NK-92 treated with Interleukin-12 subunit alpha and Interleukin-12 subunit beta, amount 100 ng/mL, for 24 hours (cell line): ENCODE results near the gene NALCN.

ENCODE experiments used
- DNase-seq: peaks from one replicate; lab custom pipeline; 2025; lab: John Stamatoyannopoulos, UW

NALCN gene

DNA sequence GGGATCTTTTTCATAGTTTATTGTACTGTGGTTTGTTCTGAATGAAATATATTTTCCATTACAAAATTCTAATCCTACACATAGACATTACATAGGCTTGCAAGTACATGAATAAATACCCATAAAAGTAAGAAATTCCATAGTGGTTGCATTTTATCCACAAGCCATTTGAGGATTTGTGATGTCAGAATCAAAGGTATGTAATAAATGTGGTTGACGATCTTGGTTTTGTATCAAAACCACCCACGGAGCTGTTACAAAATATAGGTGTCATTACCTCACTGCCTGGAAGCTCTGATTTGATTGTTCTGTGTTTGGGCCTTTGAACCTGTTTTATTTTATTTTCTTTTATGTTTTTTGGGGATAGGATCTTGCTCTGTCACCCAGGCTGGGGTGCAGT lies 125.1 kb downstream of the NALCN start:
- DNase-seq: no peak

GRCh38 chr13:101289764-101290163 lies 126.5 kb downstream of the NALCN start:
- no peak for DNase-seq

DNA sequence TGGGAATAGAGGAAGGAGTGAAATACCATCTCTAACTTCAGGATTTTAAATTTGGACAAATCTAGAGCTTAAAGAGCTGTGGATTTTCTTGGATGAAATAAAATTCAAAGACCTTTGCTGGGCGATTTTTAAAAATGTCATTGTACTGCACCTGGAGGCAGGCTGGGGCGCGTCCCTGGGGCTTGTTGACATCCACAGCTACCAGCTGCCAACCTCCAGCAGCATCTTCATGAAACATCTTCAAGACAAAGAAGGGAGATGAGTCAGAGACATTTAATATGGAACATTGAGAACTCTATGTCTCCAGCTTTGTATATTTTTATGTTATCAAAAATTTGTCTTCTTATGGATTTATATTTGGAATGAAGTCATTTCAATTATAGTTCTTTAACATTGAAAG lies 132.5 kb downstream of the NALCN start:
- DNase-seq: no peak

DNA sequence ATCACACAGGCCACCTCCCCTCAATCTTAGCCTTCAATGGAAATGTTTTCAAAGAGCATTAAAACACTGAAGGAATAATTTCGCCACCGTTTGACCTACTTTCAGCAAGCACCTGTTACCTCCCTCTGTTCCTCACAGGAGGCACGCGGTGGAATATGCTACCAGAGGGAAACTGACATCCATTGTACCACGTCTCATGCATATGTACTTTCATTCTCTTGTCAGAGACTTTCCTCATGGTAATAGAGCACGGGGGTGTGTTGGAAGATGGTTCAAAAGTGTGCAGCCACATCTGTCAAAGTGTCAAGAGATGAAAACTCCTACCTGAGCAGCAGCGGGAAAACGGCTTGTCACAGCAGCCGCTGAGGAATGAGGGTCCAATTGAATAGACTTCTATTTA lies 143.4 kb downstream of the NALCN start:
- DNase-seq: no peak

DNA sequence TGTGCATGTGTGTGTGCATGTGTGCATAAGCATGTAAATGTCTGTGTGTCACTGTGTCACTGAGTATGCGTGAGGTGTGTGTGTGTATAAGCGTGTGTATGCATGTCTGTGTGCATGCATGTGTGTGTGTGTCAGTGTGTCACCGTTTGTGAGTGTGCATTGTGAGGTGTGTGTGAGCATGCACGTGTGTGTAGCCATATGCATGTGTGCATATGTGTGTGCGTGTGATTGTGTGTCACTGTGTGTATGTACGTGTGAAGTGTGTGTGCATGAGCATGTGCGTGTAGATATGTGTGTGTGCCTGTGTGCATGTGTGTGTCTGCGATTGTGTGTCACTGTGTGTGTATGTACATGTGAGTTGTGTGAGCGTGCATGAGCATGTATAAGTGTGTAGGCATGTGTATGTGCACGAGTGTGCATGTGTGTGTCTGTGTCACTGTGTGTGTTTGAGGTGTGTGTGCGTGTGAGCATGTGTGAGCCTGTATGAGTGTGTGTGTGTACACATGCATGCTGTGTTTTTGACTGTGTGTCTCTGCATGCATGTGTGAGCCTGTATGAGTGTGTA lies 144.5 kb downstream of the NALCN start:
- DNase-seq: no peak

DNA sequence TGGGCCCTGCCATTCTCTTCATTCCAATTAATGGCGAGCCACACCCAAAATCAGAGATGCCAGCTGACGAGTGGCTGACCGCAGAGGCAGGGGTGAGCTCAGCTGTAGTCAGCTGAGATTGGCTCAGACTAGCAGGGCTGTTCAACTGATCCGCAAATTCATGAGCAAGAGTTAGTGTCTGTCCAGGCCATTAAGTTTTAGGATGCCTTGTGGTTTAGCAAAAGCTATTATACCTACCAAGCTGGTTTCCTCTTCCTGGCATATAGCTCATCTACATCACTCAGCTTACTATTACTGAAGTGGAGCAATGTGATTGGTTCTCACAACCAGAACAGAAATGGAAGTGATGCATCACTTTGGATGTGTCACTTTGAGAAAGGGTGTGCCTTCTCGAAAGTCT lies 148.7 kb downstream of the NALCN start:
- DNase-seq: no peak

DNA sequence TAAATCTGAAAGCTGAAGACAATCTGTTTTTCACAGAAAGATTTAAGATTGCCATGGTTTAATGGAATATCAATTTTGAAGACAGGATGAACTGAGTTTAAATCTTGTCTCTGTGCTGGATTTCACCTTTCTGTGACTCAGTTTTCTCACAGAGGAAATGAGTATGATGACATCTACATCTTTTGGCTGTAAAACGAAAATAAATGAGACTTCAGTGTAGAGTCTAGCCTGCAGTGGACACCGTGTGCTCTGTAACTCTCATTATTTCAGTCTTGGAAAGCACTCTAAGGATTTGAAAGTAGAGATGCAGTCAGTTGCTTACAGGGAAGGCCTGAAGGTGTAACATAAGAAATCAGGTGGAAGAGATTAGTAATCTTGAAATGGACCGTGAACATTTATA lies 150.4 kb downstream of the NALCN start:
- DNase-seq: no peak

- DNase-seq: no peak
These were observed 151.4 kb downstream of the NALCN start for GRCh38 chr13:101264931-101265330.

DNA sequence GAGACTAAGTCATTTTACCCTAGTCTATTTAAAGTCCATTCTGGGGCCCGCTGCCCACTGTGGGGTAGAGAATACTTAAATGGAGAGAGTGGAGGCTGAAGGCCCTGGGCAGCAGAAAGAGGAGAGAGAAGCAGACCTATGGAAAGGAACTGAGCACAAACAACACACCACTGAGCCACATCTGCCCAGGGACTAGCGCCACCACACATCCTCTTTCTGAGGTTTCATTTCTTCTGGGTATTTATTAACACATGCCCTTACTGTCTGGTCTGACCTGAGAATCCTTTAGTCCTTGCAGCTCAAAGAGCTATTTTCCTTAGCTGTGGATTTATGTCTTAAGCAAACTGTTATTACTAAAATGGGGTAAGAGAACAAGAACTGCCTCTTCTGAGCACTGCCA lies 154.0 kb downstream of the NALCN start:
- no peak for DNase-seq

DNA sequence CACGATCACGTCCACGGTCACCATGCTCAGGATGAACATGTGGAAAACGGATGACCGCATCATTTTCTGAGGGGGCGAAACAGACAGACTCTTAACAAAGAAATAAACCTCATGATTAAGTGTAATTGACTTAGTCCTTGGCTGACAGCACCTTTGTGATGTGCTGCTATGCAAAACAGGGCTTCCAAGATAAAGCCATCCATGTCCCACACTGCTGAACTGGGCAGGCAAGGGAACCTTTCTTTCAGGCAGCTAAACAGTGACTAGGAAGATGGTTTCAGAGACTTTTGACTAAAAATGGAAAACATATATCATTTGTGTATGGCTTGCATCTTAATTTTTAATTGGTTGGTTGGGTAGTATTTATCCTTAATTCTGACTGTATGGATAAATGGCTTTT lies 157.8 kb downstream of the NALCN start:
- no peak for DNase-seq

GRCh38 chr13:101258071-101258470 lies 158.2 kb downstream of the NALCN start:
- DNase-seq: peak; percentile 91

DNA sequence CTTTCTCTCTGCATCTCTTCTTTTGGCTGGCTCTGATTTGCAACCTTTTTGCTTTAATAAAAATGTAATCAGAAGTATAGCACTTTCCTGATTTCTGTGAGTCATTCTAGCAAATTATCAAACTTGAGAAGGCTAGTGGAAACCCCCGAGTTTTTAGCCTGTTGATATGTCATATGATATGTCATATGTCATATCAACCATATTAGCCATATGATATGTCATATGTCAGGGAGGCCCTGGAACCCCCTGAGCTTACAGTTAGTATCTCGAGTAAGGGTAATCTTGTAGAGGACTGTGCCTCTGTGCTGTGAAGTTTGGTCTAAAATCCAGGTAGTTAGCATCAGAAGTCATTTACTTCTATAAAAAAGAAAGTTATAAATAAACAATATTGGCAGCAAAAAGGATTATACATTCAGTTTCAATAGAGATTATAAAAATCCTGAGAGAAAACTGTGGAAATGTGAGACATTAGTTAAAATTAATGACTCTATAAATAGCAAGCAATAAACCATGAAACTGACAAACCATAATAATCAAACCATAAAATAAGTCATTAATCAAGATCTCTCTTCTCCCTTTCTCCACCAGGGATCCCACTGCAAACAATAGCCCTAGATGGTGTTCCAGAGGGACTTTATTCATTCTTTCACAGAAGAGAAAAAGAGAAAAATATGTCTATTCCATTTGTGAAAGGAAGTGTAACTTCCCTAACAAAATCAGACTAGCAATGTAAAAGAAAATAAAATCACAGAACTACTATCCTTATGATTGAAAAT lies 167.4 kb downstream of the NALCN start:
- no peak for DNase-seq

- DNase-seq: no peak
These were observed 173.6 kb downstream of the NALCN start for GRCh38 chr13:101242720-101243119.

DNA sequence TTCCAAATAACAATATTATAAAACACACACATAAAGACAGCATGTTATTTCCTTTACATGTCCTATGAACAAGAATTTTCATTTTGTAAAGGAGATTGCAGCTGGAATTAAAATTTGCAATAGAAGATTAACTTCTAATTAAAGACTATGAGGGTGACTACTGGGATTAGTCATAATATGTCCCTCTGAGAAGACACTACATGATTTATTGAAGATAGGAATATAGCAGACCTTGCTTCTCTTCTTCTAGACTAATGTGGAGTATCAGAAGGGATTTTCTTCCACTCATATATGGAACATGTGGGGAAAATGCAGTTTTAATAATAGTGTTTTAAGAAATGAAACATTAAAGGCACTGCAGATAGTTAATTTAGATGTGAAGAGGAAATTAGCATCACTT lies 177.8 kb downstream of the NALCN start:
- DNase-seq: no peak

DNA sequence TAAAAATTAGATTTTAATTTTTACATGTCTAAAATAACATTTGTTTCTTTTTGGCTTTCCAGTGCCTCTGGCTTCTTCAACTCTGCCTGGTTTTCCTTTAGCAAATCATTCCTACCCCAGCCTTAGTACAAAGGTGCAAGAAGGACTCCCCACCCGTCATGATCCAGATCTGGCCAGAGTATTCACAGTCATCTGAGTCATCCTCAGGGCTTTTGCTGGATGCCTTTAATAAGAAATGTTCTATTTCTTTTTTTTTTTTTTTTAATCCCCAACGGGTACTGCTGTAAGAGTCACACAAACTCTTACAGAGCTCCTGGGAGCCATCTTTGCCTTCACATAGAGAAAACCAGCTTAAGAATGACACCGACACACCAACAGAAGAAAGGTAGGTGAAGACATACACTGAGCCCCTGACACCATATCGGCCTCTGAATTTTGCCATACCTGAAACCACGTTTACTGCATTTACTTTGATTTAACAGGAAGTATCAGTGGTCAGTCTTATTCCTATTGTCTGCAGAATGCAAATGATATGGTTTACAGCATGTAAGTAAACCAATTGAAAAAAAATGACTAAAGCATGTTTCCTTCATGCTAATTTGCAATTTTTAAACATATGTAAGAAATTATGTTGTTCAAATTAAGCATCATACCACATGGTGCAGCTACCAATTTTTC lies 184.4 kb downstream of the NALCN start:
- DNase-seq: no peak

- no peak for DNase-seq
These were observed 185.9 kb downstream of the NALCN start for GRCh38 chr13:101230271-101230890.

GRCh38 chr13:101219609-101220265 lies 196.6 kb downstream of the NALCN start:
- DNase-seq: no peak

DNA sequence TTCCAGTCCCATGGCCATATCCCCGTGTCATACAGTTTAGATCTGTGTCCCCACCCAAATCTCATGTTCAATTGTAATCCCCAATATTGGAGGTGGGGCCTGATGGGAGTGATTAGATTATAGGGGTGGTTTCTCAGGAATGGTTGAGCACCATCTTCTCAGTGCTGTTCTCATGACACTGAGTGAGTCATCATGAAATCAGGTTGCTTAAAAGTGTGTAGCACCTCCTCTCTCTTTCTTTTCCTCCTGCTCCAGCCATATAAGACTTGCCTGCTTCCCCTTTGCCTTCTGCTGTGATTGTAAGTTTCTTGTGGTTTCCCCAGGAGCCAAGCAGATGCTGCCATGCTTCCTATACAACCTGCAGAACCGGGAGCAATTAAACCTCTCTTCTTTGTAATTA lies 197.8 kb downstream of the NALCN start:
- DNase-seq: no peak

DNA sequence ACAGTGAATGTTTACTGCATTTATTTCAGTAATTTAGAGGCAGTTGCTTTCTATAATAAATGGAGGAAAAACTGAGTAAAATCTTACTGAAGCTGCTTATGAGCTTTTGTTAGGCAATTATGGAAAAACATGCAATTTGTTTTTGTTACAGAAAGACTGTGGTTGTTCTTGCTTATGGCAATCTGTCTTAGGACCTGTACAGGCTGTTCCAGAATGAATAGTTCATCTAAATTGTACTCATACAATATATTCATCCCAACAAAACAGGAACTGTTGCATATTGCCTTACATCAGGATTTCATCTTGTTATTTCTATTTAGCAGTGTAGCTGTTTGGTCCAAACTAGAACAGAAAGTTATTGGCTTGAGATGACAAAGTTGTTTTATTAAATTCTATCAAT lies 199.2 kb downstream of the NALCN start:
- no peak for DNase-seq

DNA sequence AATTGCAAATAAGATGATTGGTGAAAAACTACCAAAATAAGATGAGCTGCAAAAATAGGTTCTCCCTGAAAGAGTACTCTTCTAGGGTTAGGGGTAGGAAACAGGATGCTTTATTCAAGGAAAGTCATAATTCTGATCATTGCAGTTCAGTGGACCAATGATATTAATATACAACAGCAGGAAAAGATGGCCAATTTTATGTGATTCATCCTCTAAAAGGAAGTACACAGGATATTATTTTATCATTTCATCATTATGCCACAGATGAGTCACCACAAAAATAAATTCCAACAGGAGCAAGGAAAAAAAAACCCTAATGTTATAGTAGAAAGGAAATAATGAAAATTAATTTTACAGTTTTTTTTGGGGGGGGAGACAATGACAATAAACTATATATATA lies 205.0 kb downstream of the NALCN start:
- no peak for DNase-seq

DNA sequence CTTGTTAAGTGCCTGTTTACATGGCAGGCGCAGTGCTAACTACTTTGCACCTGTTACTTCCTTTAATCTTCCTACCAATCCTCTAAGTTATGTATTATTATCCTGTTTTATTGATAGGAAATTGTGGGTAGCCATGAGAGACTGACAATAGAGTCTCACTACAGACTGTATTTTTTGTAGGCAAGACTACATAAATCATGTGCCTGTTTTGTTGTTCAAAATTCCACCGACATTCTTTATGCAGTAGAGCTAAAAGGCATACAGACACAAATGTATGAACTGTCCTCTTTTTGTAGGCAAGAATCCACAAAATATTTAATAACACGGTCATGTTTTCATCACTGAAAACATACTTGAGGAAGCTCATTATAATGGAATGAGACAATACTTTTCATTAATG lies 205.5 kb downstream of the NALCN start:
- no peak for DNase-seq

GRCh38 chr13:101209206-101209893 lies 207.0 kb downstream of the NALCN start:
- DNase-seq: no peak
